C1 segment of cervical spinal cord (tissue), 14 donors: ENCODE results near the gene TMEM120A.

Experiments
- DNase-seq, 14 donors: peaks; one replicate each; lab custom pipeline; 2025; lab: John Stamatoyannopoulos, UW

The TMEM120A gene

DNA sequence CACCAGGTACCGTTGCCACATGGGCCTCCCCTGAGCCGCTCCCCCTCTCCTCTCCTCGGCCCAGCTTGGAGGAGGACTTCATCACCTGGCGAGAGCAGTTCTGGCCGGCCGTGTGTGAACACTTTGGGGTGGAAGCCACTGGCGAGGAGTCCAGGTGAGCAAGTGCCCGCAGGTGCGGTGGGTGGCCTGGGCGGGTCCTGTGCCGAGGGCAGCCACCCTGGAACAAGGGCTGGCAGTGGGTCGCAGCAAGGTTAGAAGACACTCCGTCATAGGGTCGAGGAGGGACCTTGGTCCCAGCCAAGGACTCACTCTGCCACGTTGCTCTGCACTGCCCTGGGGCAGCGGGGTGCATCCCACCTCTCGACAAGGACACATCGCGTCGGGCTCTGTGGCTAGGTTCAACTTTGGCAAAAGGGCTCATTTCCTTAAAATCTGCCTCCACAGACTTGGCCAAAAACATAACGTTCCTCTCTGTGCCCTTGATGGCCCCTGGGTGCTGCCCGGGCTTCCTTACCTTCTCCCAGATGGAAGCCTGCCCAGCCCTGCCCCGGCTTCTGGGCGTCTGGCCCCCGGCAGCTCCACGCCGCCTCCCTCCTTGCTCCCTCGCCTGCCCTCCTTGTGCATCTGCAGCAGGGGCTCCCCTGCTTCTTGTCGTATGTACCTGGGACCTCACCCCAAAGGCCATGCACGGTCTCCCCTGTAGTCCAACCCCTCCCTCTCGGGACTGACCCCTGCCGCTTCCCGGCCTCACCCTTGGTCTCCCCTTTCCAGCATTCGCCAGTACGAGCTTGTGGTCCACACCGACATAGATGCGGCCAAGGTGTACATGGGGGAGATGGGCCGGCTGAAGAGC lies 12.7 kb downstream of the TMEM120A start:
- DNase-seq, result no peak

DNA sequence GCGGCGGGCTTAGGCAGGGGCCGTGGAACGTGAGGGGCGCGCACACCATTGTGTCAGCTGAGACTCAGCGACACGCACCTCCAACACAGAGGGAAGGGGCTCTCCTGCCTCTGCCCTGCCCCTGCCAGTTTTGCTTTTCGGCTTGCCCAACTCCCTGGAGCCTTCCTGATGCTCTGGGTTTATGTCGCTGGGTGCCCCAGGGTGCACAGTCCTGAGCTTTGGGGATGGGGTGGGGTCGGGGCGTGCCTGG lies 13.3 kb downstream of the TMEM120A start:
- DNase-seq, result no peak

DNA sequence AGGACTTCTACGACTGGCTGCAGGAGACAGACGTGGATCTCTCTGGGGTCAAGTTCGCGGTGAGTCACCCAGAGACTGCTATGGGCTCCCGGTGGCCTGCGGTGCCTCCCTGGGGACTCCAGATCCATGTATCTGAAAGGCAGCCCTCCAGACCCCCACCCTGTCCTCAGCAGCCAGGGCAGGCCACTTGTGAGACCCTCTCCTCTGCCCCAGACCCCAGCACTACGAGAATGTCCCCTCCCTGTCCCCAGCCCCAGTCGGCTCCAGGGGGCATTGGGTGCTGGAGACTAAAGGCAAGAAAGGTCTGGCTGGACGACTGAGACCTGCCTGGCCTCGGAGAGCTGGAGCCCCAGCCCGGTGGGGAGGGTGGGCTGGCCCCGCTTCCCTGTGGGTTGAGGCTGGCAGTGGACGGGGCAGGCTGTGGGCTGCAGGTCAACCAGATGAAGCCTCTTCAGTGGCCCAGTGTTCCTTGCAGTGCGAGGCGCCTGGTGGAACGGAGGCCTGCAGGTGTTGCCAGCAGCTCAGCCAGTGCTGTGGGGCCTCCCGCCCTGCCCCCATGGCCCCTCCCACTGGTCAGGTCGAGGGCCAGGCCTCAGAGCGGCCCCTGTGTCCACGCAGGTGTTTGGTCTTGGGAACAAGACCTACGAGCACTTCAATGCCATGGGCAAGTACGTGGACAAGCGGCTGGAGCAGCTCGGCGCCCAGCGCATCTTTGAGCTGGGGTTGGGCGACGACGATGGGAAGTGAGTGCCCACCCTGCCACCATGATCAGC lies 13.8 kb downstream of the TMEM120A start:
- DNase-seq, result no peak

DNA sequence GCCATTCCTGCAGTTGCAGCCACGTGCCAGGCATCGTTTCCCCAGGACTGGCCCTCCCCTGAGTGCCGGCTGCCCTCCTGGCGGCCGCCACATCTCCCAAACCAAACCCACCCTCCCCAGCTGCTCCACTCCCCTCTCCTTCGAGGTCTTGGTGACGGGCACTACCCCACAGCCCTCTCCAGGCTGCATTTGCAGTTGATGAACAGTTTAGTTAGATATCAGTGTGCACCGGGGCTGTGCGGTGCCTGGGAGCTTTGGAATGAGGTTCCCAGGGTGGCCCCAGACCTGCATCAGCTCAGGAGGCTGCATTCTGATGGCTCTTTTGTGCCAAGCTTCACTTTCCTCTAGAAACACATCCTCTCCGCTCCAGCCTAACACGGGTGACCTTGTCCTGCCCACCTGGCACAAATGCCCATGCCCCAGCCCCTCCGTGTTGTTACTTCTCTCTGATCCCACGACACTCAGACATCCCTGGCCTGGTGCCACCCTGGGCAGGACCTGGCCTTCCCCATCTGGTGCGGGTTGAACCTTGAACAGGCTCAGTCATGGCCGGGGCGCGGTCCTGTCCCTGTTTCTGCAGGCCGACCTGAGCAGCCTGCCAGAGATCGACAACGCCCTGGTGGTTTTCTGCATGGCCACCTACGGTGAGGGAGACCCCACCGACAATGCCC lies 14.5 kb downstream of the TMEM120A start:
- no peak for DNase-seq

DNA sequence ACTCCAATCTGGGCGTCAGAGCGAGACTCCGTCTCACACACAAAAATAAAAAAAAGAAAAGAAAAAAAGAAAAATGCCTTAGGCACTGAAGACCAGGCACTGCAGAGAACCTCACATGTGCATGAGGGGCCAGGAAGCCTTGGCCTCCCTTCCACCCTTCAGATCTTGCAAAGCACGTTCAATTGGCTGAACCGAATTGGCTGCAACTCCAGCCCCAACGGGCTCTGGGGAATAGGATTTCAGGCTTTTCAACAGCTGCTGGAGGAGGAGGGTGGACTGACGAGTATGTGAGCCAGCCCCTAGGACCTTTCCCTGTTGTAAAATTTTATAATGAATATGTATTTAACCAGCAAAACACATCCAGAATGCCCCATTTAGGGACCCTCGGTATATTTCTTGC lies 16.7 kb downstream of the TMEM120A start:
- DNase-seq, result no peak

DNA sequence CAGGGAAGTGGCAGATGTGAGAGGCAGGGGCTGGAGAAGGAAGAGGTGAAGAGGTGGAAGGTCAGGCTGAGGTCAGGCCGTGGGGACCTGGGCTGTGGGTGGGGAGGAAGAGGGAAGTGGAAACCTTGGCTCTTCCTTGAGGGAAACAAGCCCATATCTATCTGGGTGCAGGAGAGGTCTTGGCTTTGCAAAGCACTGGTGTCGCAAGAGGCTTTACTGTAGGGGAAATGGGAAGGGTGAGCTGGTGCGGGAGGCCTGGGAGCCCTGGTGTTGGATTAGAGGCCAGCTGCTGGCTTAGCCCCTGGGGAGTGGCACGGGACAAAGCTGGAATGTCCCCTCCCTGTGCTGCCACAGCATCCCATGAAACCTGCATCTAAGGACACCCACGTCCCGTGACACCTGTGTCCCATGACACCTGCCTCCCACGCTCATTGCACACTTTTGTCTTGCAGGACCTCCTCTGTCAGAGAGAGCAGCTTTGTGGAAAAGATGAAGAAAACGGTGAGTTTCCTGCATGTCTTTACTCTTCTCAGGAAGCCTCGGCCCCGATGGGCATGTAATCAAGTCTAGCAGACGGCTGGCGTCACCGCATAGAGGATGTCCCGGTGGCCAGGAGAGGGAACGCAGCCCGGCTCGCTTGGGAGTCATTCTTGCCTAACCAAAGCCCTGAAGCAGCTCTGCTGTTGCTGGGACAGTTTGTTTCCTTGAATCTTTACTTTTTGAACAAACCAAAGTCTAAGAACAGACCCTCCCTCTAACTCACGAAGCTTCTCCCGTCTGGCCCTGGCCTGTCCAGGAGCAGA lies 22.2 kb downstream of the TMEM120A start:
- no peak for DNase-seq

DNA sequence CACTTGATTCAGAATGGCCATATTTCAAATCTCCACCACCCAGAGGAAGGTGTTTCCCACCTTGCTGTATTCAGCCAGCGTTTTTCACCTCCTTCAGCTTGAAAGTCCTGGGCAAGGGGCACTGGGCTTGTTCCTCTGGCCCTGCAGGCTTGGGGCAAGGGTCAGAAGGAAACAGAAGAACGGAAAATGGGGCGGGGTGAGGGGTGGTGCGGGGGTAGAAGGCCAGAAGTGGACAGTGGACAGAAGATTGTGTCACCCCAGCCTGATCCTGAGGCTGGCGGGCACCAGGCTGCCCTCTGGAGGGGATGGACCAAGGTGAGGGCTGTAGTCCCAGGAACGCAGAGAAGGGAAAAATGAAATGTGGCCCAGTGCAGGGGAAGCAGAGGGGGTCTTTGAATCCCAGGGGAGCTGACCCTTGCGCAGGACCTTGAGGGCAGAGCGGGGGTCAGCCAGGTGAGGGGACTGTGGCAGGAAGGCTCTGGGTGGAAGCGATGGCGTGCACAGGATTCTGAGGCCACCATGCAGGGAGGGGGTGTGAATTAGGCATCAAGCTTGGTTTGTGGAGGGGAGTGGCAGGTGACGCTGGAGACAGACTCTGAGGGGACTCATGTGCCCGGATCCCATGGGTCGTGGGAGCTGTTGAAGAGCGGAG lies 23.0 kb downstream of the TMEM120A start:
- no peak for DNase-seq

DNA sequence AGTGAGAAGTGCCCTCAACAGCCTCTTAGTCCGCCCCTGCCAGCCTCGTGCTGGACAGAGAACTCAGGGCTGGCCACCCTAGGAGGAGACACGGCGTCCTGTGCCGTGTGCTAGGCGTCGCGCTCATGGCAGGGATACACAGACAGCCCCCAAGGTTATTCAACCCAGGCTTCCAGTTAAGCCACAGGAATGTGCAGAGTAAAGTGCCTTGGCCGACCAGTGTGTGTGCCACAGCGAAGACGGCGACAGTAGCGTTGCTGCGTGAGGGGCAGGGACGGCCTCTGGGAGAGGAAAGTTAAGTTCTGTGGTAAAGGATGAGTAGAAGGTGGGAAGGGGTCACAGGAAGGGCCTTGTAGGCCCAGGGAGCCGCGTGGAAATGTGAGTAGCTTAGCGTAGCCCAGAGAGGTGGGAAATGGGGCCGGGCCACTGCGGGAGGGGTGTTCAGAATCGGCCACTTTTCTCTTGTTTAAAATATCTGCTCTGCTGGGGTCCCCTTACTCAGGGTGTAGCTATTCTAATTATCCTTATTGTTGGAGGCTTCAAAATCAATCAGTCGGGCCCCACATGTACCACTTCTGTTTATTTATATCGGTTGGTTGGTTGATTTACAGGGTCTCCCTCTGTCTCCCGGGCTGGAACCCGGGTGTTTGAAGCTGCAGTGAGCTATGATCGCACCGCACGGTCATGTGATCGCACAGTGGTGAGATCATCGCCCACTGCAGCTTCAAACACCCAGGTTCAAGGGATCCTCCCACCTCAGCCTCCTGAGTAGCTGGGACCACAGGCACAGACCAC lies 24.5 kb downstream of the TMEM120A start:
- DNase-seq, result no peak

DNA sequence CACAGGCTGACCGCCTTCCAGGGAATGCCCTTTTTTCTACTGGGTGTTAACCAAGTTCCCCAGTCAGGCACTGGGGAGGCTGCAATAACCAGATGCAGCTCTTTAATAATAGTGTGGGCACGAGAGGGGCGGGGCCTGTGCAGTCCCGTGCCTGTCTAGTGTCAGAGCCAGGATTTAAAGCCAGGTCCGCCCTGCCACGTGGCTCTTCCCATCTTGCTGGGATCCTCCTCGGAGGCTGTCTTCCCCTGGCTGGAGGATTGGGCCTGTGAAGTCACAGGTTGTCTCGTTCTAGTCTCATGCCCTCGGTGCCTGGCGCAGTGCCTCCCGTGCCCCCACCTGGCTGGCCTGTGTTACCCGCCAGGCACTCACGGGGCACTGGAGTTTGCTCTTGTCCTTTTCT lies 25.2 kb downstream of the TMEM120A start:
- peak in 2 of 14 donors; percentile 56 to 69 for DNase-seq

DNA sequence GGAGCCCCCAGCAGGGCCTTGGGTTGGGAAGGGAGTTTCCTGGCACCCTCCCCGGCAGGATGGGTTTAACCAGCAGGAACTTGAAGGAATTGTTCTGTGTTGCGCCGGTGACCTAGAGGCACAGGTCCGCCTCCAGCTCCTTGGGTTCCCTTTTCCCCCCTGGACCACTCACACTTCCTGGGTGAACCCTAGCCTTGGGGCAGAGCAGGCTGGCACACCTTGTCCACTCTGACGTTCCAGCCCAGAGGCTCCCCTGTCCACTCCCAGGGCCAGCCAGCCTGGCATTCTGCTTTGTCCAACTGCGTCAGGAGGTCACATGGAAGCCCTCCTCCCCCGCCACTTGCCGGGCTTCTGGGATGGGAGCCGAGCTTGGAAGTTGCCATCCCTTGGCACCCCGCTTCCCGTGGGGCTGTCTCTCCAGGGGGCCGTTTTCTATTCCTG lies 25.8 kb downstream of the TMEM120A start:
- peak in 10 of 14 donors; percentile 30 to 85 (median 67) for DNase-seq

DNA sequence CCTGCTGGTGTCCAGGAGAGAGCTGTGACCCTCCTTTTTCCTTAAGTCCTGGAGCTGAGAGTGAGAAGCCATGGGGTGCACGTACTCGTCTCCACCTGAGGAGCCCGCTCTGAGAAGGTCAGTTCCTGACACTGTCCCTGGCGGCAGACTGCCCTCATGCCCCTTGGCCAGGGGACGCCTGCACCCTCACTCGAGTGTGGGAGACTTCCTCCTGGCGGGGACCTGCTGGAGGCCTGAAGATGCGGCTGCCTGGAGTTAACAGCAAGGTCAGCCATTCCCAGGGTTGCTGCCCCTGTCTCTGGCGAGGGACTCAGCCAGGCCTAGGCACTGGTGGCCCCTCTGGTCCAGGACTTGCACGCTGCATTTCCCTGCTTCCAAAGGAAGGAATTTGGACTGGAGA lies 26.4 kb downstream of the TMEM120A start:
- DNase-seq, result no peak

DNA sequence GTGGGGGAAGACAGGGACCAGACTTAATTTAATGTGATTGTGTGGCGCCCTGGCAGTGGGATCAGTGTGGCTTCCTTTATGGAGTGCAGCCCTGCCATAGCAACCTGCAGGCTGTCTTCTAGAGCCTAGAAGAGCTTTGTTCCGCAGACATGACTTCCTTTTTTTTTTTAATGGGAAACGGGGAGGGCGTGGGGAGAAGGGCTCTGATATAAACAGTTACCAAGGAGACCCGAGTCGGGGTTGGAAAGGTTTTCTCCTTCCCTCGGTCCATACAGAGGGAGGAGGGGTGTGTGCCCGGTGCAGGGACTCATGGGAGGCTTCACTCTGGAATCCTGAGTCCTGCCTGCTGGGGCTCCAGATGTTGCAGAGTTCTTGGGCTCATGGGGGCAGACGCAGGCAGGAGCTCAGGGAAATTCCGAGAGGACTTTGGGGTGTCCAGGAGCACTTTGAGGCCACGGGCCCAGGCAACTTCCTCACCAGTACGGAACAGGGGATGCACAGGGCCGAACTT lies 26.9 kb downstream of the TMEM120A start:
- peak in 6 of 14 donors; percentile 16 to 55 (median 30) for DNase-seq

DNA sequence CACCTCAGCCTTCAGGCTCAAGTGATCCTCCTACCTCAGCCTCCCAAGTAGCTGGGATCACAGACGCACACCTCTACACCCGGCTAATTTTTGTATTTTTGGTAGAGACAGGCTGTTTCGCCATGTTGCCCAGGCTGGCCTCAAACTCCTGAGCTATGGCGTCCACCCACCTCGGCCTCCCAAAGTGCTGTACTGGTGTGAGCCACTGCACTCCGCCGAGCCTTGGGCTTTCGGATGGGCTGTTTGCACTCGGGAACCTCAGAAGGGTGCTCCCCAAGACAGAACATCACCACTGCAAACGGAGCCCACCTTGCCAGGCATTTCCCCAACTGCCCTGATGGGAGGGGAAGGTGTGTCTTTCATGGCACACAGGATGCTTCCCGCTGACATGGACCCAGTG lies 27.3 kb downstream of the TMEM120A start:
- DNase-seq, result no peak

DNA sequence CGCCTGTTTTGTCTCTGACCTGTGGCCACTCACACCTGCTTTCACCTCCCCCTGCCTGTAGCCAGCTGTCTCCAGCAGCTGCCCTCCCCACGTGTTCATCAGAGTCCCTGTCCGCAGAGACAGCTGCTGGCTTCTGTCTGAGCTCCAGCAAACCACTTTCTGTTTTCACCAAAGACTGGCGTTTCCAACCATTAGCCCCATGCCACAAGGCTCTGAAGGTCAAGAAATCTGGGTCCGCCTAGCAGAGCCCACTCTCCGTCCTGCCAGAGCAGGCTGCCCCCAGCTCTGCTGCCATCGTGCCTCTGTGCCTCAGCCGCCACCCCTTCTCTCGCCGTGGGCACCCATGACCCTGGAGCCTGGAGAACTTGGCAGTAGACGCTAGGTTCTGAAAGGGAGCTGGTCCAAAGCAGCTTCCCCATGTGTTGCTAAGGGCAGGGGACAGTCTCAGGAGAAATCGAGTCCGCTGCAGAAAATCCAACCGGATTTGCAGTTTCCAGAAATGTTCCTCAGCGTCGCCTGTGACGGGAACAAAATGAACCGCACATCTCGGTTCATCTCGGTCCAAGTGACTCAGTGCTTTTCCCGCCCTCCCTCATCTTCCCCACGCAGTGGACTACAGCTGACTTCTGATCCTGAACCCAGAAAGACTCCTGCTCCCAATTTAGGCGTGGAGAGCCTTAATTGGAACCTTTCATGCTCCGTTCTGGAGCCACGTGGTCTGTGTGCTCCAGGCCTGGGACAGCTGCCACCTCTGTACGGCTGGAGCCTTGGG lies 28.0 kb downstream of the TMEM120A start:
- peak in 10 of 14 donors; percentile 13 to 80 (median 38) for DNase-seq

DNA sequence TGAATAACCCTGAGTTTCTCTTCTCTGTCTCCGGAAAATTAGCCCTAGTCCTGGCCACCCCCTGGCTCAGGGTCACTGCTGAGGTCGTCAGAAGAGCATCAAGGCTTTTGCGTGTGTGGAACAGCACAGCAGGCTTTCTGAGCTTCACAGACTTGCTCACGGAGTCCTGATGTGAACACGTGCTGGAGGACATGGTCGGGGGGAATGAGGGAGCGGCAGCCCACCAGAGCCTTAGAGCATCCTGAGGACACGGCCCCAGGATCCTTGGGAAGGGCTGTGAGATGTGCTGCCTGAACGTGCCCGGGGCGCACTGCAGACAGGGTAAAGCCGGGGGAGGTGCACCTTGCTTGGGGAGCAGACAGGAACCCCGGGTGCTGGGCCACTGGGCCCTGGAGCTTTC lies 28.8 kb downstream of the TMEM120A start:
- no peak for DNase-seq

DNA sequence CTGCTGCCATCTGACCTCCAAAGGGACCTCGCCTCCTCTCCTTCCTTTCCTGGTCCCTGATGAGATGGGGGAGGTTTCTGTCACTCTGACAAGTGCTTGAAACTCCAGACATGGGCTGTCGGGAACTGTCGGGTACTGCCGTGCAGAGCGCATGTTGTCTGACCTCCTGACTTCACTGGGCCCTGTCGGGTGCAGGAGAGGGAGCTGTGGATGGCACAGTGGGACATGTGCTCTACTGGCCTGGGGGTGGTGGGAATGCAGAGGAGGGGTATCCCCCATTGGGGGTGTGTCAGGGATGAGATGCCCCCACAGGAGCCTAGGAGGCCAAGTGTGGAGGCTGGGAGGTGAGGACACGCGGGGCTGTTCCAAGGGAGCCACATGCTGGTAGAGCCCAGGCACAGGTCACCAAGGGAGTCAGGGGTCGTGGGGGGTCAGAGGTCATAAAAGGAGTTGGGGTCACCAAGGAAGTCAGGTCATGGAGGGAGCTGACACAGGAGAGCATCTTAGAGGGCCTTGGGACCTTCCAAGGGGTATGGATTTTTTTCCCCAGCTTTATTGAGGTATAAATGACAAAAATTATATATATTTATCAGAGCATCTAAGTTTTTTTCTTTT lies 30.9 kb downstream of the TMEM120A start:
- DNase-seq, result no peak

DNA sequence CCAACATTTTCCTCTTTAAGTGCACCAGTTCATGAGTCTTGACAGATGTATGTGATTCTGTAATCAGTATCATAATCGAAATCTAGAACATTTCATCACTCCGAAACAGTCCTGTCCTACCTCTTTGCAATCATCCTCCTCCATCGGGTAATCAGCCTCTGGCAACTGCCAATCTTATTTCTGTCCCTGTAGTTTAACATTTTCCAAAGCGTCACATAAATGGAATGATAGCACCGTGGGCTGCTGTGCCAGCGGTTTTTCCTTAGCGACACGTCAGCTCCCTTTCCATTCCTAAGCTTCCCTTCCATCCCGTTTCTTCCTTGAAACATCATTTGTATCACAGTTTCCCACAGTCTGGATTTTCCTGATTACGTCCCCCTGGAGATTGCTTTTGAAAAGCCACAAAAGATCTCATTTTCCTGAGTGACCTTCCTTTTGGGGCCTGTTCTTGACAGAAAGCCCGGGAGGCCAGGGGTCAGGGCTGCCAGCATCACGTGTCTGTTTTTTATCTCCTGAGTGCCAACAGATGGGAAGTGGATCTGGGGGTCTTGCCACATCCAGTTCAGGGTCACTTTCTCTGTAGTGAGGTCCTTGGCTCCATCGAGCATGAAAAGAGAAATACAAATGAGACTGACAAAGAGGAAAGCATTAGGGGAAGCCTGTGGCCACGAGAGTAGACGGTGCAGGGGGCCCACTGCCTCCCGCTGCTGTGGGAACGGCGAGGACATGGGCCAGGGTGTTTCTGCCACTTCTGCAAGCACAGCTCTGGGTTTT lies 31.6 kb downstream of the TMEM120A start:
- DNase-seq, result no peak

DNA sequence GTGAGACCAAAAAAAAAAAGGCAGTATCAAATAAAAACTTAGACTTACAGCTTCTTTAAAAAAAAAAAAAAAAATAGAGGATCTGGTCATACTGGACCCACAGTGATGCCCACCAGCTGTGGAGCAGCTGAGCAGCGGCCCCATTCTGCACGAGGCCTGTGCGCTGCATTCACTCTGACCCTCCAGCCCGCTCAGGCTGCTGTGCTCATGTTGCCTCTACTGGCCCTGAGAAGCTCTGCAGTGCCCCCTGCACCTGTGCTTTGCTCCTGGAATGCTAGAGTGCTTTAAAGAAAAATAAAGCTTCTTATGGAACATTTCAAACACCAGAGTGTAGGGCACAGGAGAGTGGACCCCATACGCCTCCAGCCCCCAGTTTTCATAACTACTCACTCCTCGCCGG lies 33.2 kb downstream of the TMEM120A start:
- DNase-seq, result no peak
